Testis (tissue), 2 donors: ENCODE data around the gene LRRC2.

Source experiments
- CTCF ChIP-seq, 3 experiments: fragments of 450-650 bp in 2 of 3; fragments of 200-600 bp in 1 of 3; sonication (generic) in 1 of 3; IDR thresholded peaks; one replicate each; pipeline ENCODE4 v1.5.1; 2016 to 2019; ENCODE audit warnings: antibody characterized with exemption in 3 of 3, mild to moderate bottlenecking in 2 of 3, moderate library complexity in 1 of 3
- POLR2A ChIP-seq: fragments of 450-650 bp; IDR thresholded peaks from one replicate; pipeline ENCODE4 v1.6.1; 2017; ENCODE audit warnings: antibody characterized with exemption, mild to moderate bottlenecking, moderate library complexity

- TF ChIP-seq CTCF (IDR thresholded peaks at IDR 0.05) (no peak), POLR2A (no peak)
Observed at GRCh38 chr3:46540550-46540949, 25.6 kb downstream of the LRRC2 start.
